A375 (cell line): ENCODE results near the gene CXCL17. TPM values are rescaled to one million over a fixed set of nuclear protein-coding genes. Genes with fewer than 3 reads are reported as not detected.

Experiments used
- small RNA-seq: library from RNA; depleted of rRNA; stranded (forward); fragments of <200 nt; gene quantifications from one replicate; pipeline ENCODE3, GENCODE V24; 2014
- total RNA-seq: library from RNA; depleted of rRNA; stranded (reverse); fragments of >200 nt; shearing (Covaris generic); gene quantifications from 2 replicates; pipeline ENCODE4 v1.2.3, GENCODE V29; 2014; rRNA removed

Gene CXCL17
- total RNA-seq = 0.45 TPM in 1 of 2 replicates, not detected in the other

DNA sequence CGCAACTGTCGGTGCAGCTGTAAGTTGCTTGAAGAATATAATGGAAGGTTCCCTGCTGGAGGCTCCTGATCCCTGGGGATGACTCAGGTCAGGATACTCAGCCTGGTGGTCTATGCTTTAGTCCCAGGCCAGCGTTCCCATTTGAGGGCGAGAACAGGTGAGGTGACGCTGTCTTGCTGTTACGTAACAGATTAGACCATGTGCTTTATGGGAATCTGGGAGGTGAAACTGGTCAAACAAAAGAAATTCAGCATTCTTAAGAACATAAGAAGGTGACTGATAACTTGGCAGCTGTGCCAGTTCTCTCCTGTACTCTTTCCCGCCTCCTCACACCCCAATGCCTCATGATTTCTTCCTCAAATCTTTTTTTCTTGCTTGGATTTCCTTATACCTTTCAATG lies at the start of gene CXCL17:
CXCL17 (minus strand) TSS at position 114 of the 400 bp plus-strand sequence. CDS start 114 bp downstream, outside the sequence.

GRCh38 chr19:42427313-42427712 lies 15.4 kb downstream of the CXCL17 start, which contains the start of gene LIPE:
Gene LIPE (minus strand): TSS chr19:42427388. CDS start chr19:42427149, 239 bp downstream.

GRCh38 chr19:42389899-42390298 lies 52.8 kb downstream of the CXCL17 start, which contains the start of gene CNFN:
Gene CNFN (minus strand): TSS chr19:42390297. CDS start chr19:42389037, 1,260 bp downstream.

Small RNAs within 50 kb of the gene (small RNA-seq; reads per million reads assigned to genes)
- gene RNU4-60P = not detected

Other genes with a start within 250 kb of the CXCL17 start
- gene DEDD2, start 225.3 kb downstream of the CXCL17 start, total RNA-seq = 32.7 and 36.3 TPM in 2 replicates
- gene ZNF526, start 222.6 kb downstream of the CXCL17 start, total RNA-seq = 7.0 and 7.4 TPM in 2 replicates
- 25.0 and 27.8 TPM in 2 replicates for gene GSK3A, start 200.3 kb downstream of the CXCL17 start, total RNA-seq
- 61.6 and 75.0 TPM in 2 replicates for gene ERF, start 187.8 kb downstream of the CXCL17 start, total RNA-seq
- 21.3 and 24.1 TPM in 2 replicates for gene CIC, start 173.7 kb downstream of the CXCL17 start, total RNA-seq
- gene PRR19, start 140.8 kb downstream of the CXCL17 start, total RNA-seq = 0.91 and 1.6 TPM in 2 replicates
- gene PAFAH1B3, start 140.3 kb downstream of the CXCL17 start, total RNA-seq = 44.2 and 66.5 TPM in 2 replicates
- gene TMEM145, start 129.6 kb downstream of the CXCL17 start, total RNA-seq = 2.2 and 5.0 TPM in 2 replicates
- 18.9 and 20.3 TPM in 2 replicates for gene MEGF8, start 117.3 kb downstream of the CXCL17 start, total RNA-seq
- 0.80 and 5.1 TPM in 2 replicates for gene CNFN, start 52.6 kb downstream of the CXCL17 start, total RNA-seq
- gene LIPE, start 15.6 kb downstream of the CXCL17 start, total RNA-seq = 3.7 and 3.9 TPM in 2 replicates
- 0.30 and 0.34 TPM in 2 replicates for gene CEACAM1, start 85.5 kb upstream of the CXCL17 start, total RNA-seq
- not detected in 2 replicates for gene CEACAM8, start 152.0 kb upstream of the CXCL17 start, total RNA-seq